ENCODE data around the gene CCDC61. TPM values are rescaled to one million over a fixed set of nuclear protein-coding genes. Genes with fewer than 3 reads are reported as not detected.

CCDC61 gene
- total and polyA plus RNA-seq, 2 of the 8 experiments (the other 6 are each of a cell fraction or from before 2014, with no cell fraction given) = 7.8 to 17.4 TPM

GRCh38 chr19:46022431-46023310 lies 27.4 kb downstream of the CCDC61 start, which contains the start of gene PGLYRP1 (continued):
- TF ChIP-seq RXRA (IDR thresholded peaks at IDR 0.05; ENCODE audit: insufficient read depth, low read depth, low read length) = no peak
- TF ChIP-seq NANOG (IDR thresholded peaks at IDR 0.05; ENCODE audit: insufficient read depth, low read depth, low read length, poor library complexity, severe bottlenecking) = no peak
- TF ChIP-seq RNF2 (IDR thresholded peaks at IDR 0.05; ENCODE audit: borderline replicate concordance, low read depth, low read length, missing control alignments, poor library complexity, severe bottlenecking) = no peak
- TF ChIP-seq, protein P1, sequence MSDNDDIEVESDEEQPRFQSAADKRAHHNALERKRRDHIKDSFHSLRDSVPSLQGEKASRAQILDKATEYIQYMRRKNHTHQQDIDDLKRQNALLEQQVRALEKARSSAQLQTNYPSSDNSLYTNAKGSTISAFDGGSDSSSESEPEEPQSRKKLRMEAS (IDR thresholded peaks at IDR 0.05) = peak; percentile 89
- no peak for TF ChIP-seq JUN (IDR thresholded peaks at IDR 0.05; ENCODE audit: low read depth, low read length)

Measured in H1 (cell line).